GM18873 (cell line): ENCODE data around the gene DPY19L2.
"Not testable (repeated sequence)": the region's sequence is repeated elsewhere in the genome, so short reads cannot be mapped to it uniquely, and the experiment has no call there.

Source experiments
- ATAC-seq: cut with Tn5 transposase; IDR thresholded peaks from one replicate; pipeline ENCODE4 v1.9.1; 2021; ENCODE audit warnings: mild to moderate bottlenecking, moderate library complexity, moderate number of reproducible peaks; ENCODE audit not compliant: unreplicated experiment, low FRiP score

The DPY19L2 gene

GRCh38 chr12:63545298-63545916 lies 122.9 kb downstream of the DPY19L2 start:
- not testable (repeated sequence) for ATAC-seq

GRCh38 chr12:63538656-63539055 lies 129.6 kb downstream of the DPY19L2 start:
- ATAC-seq = not testable (repeated sequence)

- ATAC-seq = not testable (repeated sequence)
Measured at GRCh38 chr12:63537838-63538237, 130.5 kb downstream of the DPY19L2 start.

- not testable (repeated sequence) for ATAC-seq
Measured at GRCh38 chr12:63529641-63530040, 138.7 kb downstream of the DPY19L2 start.

- no peak for ATAC-seq
Measured at GRCh38 chr12:63525831-63526230, 142.5 kb downstream of the DPY19L2 start.

- no peak for ATAC-seq
Measured at GRCh38 chr12:63521706-63522105, 146.6 kb downstream of the DPY19L2 start.
